HG03045 (cell line): Measurements from ENCODE around the gene LPAR3.

Source experiments
- ATAC-seq: cut with Tn5 transposase; IDR thresholded peaks from one replicate; pipeline ENCODE4 v1.9.1; 2021; ENCODE audit warnings: mild to moderate bottlenecking, moderate library complexity; ENCODE audit not compliant: unreplicated experiment

The LPAR3 gene

DNA sequence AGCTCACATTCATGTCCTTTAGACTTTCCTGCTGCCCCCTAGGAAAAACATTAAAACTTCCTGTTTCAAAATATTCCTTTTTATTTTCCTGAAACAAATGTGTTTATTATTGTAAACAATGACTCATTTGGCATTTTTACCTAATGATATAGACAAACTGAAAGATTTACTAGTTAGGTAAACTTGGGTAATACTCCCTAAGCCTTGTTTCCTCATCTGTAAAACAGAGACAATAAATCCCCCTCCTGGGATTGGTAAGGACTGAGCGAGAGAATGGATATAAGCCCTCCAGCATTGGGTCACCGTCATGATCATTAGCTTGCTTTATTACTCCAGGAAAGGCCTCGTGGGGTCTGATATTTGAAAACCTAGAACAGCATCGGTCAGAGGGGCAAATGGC lies 59.8 kb downstream of the LPAR3 start:
- ATAC-seq: no peak

DNA sequence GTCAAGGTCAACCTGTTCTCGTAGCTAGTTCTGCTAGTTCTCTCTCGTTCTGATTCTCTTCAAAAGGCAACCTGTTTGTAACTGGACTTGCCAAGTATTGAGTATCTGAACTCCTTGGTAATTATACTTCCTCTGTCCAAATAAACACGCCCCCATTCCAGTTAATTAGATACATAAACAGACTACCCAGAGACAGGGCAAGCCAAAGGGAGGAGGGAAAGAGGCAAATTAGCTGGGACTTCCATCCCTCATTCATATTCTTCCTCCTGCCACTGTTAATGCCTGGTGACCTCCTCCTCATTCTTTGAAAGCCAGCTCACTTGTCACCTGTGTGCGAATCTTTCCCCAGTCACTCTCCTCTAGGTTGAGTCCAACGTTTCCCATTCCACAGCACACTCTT lies 62.9 kb downstream of the LPAR3 start:
- no peak for ATAC-seq

DNA sequence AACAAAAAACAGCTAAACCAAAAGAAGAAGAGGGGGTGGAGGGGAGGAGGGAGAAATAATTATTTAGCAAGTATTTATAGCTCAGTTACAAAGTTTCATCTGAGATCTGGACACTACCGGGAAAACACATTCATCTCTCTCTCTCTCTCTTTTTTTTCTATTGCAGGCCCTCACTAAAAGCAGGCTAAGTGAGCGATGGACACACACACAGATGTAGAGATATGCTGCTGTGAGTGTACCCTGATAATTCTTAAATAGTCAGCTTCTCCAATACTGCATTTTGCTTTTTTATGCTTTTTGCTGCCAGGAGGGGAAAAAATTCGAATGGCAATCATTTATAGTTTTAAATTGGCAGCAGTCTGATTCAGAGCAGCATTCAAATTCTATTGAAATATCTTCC lies 65.0 kb downstream of the LPAR3 start:
- ATAC-seq: no peak

DNA sequence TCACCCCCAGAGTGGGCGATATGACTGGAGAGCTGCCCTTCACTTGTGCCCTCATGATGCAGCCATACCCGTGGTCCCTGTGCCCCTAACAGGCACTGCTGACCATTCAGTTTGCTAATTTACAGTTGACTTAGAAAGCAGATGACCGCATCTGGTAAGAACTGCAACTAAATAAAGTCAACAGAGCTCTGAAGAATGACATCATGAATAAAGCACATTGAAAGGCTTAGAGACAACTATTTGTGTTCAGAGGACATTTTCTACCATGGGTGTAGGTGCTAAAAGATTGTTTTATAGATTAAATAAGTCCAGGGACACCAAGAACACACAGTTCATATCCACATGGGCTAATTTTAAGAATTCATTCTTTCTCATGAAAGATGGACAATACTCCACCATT lies 65.5 kb downstream of the LPAR3 start:
- no peak for ATAC-seq

DNA sequence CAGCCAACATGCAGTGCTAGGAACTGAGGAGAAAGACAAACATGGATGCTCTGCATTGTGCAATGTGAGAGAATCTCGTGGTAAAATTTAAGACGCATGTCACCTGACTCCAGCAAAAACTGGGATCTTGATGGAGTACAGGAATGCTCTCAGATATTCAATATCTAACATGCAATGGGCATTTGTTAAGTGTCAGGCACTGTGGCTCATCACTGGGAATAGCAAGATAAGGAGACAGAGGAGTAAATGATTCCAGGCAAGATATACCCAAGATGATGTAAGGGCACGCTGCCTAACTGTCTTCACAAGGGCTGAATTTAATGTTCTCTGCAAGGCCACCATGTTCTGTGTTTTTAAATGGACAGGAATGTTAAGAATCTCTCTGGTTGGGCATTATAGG lies 67.8 kb downstream of the LPAR3 start:
- ATAC-seq: no peak

DNA sequence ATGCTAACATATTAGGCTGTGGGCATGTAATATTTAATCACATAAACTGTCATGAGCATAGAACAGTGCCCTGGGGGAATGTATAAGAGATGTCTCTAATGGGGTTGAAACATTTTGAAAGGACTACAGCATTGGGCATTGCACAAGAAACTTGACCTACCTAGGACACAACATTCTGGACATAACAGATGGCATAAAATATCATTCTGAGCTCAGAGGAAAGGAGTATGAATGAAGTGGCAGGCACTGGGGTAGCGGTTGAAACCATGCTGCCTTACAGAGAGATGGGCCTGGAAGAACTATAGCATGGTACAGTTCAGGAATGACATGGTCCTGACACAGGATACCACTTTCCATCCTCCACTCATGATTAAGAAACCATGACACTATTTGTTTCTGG lies 69.0 kb downstream of the LPAR3 start:
- ATAC-seq: no peak

DNA sequence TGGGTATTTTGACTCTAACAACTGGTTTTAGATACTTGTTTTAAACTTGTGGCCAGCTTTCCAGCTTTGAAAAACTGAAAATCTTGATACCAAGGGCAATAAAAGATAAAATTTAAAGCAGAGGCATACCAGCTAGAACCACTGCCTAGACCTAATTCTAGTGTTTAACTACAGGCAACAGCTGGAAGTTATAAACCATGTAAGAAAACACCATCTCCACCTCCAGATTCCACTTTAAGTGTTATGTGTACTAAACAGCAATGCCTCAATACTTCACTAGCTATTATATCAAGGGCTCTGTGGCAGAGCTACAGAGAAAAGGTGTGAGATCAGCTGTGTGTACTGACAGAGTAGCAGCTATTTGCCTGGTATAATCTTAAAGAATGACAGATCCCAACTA lies 69.5 kb downstream of the LPAR3 start:
- ATAC-seq: no peak

DNA sequence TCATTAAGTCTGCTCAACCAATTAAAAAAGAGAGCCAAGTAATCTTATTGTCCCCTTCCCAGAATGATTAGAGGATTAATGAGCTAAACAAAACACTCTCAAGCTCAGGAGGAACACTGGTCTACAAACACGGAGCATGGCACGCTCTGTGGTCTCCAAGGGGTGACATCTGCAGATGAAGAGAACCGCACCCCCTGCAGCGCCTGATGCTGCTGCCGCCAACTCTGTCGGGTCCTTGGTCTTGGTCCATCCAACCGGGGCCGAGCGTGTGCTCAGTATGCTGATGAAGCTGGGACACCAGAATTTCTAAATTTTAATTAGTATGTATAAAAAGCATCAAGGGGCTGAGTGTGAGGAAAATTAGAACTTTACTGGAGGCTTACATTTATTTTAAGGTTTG lies 82.7 kb downstream of the LPAR3 start:
- no peak for ATAC-seq

DNA sequence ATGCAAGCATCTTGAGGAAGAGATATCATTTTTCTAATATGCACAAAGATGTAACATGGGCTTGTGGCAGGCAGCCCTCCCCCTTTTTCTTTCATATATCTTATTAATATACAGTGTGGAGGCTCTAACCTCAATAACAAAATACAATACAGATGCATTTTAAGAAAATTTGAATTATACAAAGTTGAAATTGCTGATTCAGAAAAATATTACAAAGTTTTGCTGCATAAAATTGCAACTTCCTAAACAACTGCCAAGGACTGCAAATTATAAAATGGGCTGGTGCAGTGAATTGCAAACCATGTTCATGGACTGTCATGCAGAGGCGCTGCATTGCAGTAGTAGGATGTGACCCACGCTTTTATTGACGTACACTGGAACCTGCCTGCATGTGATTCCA lies 84.0 kb downstream of the LPAR3 start:
- no peak for ATAC-seq

DNA sequence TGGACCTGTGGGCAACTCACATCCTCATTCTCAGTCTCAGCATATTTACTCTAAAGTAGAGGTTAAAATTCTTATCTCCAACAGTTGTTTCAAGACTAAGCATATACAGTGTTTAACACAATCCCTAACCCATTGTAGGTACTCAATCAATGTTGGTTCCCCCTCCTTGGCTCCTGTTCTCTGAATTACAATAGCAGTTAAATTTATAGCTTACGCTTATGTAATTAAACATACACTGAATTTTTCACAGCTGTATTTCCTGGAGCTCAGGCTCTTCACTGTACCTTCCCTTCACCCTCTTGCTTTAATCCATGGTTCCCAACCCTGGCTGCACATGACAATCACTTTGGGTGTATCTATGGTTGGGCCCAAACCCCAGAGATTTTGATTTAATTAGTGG lies 89.4 kb downstream of the LPAR3 start:
- ATAC-seq: no peak

DNA sequence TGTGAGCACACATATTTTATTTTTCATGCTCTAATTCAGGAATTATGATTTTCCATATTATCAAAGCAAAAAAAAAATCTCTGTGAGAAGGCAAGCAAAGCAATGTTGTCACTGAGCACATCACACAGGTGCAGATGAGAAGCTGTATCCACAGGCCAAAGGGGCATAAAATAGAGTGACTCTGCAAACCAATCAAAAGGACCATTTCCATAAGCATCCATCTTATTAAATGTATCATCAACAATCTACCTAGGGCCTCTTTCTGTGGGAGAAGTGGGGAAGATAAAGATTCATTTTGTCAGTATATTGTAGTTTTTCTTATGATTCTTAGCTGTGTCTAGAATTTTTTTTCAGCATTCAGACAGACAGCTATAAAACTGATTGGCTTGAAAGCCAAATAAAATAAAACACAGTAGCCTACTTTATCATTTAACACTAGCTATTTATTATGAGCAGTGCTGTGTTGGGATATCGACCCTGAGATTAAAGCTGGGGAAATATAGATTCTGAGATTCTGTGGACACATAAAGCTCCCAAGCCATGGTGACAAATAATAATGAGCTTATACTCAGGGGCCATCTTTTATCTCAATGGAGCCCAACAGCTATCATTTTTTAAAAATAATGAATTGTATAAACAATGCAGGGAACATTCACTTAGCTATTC lies 90.3 kb downstream of the LPAR3 start:
- ATAC-seq: no peak

DNA sequence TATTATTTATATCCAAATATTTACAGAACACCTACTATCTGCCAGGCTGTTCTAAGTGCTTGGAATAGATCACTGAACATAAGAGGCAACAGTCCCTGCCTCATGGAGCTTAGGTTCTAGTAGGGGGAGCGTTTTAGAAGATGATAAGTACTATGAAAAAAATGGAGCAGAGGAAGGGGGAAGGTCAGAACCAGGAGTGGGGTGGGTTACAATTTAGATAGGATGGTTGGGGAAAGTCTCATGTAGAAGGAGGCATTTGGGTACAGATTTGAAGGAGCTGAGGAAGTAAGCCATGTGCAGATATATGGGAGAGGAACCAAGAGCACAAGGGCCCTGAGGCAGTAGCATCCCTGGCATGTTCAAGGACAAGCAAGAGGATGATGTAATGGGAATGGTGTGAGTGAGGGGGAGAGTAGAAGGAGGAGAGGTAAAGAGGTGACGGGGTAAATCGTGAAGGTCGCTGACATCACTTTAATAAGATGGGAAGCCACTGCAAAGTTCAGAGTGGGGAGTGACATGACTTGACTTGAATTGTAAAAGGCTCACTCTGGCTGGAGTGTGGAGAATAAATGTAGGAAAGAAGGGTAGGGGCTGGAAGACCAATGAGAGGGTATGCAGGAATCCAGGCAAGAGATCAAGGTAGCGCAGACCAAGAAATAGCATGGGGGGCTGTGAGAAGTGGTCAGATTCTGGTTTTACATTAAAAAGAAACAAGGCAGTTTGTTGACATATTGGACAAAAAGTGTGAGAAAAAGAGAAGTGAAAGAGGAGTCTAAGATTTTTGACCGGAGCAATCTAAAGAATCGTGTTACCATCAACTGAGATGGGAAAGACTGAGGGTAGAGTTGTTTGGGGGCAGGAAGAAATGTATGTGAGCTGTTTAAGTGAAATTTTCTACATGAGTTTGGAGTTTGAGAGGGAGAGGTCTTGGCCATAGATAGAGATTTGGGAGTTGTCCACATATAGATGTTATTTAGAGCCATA lies 92.6 kb downstream of the LPAR3 start:
- ATAC-seq: no peak

DNA sequence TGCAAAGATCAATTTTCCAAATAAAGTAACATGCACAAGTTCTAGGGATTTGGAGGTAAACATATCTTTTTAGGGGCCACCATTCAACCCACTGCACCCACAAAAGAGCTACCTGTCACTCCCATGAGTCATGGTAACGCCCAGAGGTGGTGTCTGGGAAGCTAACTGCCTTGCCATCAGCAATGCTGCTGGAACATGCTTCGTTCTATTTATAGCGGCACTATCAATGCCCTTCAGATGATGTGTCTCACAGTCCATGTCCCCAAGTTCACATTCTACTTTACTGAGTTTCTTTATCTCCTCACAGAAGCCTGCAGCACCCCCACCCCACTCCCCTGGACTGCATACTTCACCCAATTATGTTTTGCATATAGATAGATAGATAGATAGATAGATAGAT lies 95.4 kb downstream of the LPAR3 start:
- no peak for ATAC-seq

DNA sequence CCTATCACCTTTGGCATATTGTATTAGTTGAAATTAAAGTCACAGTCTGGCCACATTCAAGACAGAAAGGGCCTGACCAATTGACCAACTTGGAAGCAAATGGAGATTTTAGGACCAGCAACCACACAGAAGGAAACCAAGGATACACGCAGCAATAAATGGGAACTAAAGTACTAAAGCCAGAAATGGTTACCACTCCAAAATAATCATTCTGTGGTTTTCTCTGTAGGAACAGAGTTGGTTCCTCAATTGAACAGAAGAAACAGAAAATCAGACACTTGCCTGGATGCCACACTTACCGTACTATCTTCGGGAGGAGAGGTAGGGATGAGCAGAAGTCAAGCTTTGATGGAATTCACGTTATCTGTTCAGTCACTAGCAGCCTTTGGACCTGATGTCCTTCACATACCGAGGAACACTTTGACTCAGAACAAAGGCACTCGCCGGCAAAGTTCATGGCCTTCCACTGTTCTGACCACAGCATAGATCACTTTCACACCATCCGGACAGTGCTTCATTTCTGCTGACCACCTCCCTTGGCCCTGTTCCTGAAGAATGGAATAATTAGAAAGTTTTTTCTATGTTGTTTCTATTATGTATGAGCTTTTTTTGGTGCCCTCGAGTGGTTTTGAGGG lies 96.9 kb downstream of the LPAR3 start:
- no peak for ATAC-seq

DNA sequence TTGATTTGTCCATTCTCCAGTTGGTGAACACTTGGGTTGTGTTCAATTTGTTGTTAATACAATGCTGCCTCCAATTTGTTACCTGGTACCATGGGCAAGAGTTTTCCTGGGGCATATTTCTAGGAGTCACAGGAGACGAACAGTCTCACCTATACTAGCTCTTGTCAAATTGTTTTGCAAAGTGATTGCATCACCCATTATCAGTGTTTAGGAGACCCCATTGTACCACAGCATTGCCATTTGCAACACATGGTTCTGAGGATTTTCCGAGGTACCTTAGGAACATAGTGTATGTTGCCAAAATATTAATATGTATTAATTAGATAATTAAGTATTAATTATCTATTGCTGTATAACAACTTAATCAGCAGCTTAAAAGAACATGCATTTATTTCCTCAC lies 97.8 kb downstream of the LPAR3 start:
- no peak for ATAC-seq

DNA sequence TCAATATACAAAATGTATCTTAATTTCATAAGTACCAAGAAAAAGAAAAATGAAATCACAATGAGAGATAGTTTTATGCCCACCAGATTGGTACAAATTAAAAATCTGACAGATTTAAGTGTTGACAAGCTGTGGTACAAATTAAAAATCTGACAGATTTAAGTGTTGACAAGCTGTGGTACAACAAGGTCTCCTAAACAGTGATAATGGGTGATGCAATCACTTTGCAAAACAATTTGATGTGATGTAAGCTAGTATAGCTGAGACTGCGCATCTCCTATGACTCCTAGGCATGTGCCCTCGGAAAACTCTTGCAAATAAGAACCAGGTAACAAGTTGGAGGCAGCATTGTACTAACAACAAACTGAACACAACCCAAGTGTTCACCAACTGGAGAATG lies 100.6 kb downstream of the LPAR3 start:
- ATAC-seq: no peak

DNA sequence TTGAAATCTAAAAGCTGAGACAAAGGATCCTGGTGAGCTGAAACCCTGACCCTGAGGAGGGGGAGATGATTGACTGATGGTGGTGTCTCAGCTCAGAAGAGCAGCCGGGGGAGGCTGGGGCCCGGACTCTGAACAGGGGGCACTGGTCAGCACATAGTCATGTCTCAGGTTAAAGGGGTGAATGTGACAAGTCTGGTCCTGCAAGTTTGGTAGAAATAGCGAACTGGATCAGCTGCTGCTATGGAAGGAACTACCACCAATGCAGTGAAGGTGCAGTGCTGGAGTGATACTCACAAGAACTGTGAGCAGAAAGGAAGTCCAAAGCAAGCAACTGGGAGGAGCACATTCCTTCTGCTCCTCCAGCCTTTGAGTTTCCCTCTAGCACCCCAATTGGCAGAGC lies 104.0 kb downstream of the LPAR3 start:
- no peak for ATAC-seq

DNA sequence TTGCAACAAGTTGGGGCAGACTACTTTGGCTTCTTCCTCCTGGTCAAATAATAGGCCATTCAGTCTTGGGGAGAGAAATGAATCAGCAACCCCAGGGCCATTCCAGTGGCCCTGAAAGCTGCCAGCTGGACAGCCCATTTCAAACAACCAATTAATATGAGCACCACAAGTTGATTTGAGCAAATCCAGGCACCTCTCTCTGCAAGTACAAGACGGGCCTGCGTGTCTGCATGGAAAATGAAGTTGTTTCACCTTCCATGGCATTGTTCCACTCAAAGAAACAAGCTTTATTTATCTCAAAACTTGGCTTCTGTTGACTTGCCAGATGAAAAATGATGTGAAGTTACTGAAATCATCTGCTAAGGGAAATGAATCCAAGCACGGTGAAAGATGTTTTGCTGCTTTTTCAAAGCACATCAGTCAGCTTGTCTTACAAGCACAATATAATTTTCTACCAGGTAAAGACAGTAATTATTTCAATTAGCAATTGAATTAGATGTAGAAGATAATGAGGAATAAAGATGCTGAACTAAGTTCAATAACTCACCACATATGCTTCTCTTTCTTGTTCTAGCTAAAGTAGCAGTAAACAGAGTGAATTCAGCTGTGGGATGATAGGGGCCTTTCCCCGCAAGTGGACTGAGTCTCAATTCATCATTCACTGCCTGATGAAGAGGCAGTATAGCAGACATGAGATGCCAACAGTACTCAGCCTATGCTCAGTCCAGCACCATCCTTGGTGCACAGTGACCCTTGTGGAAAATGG lies 107.6 kb downstream of the LPAR3 start:
- ATAC-seq: no peak

DNA sequence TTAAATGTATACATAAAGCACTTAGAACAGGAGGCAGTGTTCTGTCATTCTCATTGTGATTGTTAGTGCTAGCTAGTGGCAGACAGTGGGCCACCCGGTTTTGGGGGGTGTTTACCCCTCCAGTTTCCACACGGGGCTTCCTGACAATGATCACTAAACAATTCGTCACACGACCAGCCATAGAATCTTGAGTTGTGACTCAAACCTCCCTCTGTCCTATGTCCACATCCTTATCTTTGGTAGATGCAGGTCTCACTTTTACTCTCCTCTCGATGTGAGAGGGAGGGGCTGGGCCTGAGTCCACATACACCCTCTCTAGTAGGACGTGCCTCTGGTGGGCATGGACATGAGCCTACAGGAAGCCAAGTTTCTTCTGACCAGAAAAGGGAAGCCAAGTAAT lies 110.1 kb downstream of the LPAR3 start:
- no peak for ATAC-seq

DNA sequence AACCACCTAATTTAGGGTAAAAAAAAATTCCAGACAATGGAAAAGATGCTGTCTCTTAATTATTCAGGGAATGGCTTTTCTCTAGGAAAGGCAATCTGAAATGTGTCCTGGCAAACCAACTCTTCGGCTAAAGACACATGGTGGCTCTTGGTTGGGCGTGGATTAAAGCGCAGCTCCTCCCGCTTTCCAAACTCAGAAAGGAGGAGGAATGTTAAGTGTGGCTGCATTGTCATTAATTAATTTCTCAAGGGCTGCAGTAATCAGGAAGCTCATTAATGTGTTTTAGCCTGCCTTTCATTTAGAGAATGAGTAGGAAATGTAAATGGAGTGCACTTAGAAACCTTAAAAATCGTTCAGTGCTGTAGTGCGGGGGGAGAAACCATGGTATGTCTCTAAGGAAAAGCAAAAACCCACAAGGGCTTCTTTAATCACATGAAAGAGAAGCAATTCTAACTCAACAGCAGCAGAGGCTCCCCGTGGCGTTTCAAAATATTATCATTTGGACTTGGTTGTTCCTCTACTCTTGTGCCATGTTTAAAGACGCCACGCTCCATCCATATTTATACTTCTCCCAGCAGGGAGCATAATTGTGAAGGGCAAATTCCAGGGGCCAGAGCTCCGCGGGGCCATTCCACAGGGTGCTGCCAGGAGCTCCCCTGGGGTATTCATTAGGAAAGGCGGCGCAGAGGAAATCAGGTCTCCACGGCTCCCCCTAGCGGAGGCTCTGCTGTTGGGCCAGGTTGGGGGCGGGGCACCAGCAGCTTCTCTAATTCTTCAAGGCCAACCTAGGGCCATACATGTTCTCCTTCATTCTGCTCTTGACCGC lies 110.8 kb downstream of the LPAR3 start:
- ATAC-seq: peak; percentile 94
